Measurements from ENCODE around the gene RYR3. TPM values are rescaled to one million over a fixed set of nuclear protein-coding genes. Genes with fewer than 3 reads are reported as not detected.

Gene RYR3
- total RNA-seq, 1 experiment from 2014 or later: not detected

DNA sequence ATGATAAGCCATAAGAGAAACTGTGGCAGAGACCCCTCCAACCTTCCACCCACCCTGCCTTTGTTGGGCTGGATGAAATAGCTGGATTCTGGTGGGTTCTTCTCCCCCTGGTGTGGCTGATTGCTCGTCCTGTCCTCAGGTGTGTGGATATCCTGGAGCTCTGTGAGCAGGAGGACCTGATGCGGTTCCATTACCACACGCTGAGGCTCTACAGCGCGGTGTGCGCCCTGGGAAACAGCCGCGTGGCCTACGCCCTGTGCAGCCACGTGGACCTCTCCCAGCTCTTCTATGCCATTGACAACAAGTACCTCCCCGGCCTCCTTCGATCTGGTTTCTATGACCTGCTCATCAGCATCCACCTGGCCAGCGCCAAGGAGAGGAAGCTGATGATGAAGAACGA, 351.2 kb downstream of the RYR3 start:
- Histone ChIP-seq H3K27me3 (ENCODE audit: low read length) (peaks cover 85% of the 10 kb centered on the region), H3K9me2 (replicated peaks; ENCODE audit: low read length) (no peaks in the 10 kb centered on the region), H3K79me2 (ENCODE audit: low read length) (no peaks in the 10 kb centered on the region), H3K9ac (ENCODE audit: low read length) (no peak overlapping the region), H3K4me2 (ENCODE audit: low read length) (no peak overlapping the region), H3K4me1 (ENCODE audit: insufficient read depth, low read length) (no peaks in the 10 kb centered on the region), H3K9me3 (ENCODE audit: low read length) (no peaks in the 10 kb centered on the region), H2AFZ (ENCODE audit: low read length) (no peak overlapping the region), H4K20me1 (ENCODE audit: low read length) (no peaks in the 10 kb centered on the region), H3F3A (ENCODE audit: low read length, unreplicated experiment) (no peaks in the 10 kb centered on the region), H3K27ac (ENCODE audit: low read length) (no peak overlapping the region), H3K36me3 (ENCODE audit: low read depth, low read length) (no peaks in the 10 kb centered on the region), H3K4me3 (ENCODE audit: low read length) (no peak overlapping the region)
- POLR2A ChIA-PET (ENCODE audit: unreplicated experiment): no interaction called here
- ATAC-seq (no peak), DNase-seq (no peak)
- intact Hi-C loops (cut with micrococcal nuclease): no loop called here
- TF ChIP-seq EZH2 (IDR thresholded peaks at IDR 0.05; ENCODE audit: low read length, unreplicated experiment) (no peak), EZH2phosphoT487 (IDR thresholded peaks at IDR 0.05; ENCODE audit: borderline replicate concordance, low read length) (no peak)
- TF ChIP-seq, protein P1, sequence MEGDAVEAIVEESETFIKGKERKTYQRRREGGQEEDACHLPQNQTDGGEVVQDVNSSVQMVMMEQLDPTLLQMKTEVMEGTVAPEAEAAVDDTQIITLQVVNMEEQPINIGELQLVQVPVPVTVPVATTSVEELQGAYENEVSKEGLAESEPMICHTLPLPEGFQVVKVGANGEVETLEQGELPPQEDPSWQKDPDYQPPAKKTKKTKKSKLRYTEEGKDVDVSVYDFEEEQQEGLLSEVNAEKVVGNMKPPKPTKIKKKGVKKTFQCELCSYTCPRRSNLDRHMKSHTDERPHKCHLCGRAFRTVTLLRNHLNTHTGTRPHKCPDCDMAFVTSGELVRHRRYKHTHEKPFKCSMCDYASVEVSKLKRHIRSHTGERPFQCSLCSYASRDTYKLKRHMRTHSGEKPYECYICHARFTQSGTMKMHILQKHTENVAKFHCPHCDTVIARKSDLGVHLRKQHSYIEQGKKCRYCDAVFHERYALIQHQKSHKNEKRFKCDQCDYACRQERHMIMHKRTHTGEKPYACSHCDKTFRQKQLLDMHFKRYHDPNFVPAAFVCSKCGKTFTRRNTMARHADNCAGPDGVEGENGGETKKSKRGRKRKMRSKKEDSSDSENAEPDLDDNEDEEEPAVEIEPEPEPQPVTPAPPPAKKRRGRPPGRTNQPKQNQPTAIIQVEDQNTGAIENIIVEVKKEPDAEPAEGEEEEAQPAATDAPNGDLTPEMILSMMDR (conservative IDR thresholded peaks at IDR 0.05; ENCODE audit: low read depth, low read length): no peak
- CTCF ChIA-PET: no interaction called here
- no TSS peak for BruUV-seq (replicated peaks)

DNA sequence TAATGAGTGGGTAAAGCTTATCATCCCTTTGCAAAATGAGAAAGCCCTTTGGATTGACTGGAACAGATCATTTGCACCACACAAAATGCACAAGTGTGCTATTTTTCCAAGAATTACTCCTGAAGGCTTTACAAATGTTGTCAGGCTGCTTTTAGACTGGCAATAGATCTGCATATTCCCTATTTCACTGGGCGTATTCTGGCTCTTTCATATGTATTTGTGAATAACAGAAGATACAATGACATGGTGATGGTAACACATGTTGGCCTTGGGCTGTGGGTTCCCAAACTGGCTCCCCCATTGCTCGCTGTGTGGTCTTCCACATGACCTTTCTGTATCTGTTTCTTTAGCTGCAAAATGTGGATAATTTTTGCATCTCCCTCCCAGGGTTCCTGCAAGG, 354.2 kb downstream of the RYR3 start:
- POLR2A ChIA-PET (ENCODE audit: unreplicated experiment): no interaction called here
- intact Hi-C loops (cut with micrococcal nuclease): no loop called here
- H3K9ac ChIP-seq (ENCODE audit: low read length): no peak overlapping the region
- no peak overlapping the region for H3K4me2 ChIP-seq (ENCODE audit: low read length)
- BruUV-seq (replicated peaks): no TSS peak
- H3K9me3 ChIP-seq (ENCODE audit: low read length): no peaks in the 10 kb centered on the region
- H2AFZ ChIP-seq (ENCODE audit: low read length): no peak overlapping the region
- H3K4me3 ChIP-seq (ENCODE audit: low read length): no peak overlapping the region
- DNase-seq (no peak), ATAC-seq (no peak)
- no peaks in the 10 kb centered on the region for H3K36me3 ChIP-seq (ENCODE audit: low read depth, low read length)
- no peaks in the 10 kb centered on the region for H4K20me1 ChIP-seq (ENCODE audit: low read length)
- TF ChIP-seq EZH2 (IDR thresholded peaks at IDR 0.05; ENCODE audit: low read length, unreplicated experiment): no peak
- no peak for TF ChIP-seq EZH2phosphoT487 (IDR thresholded peaks at IDR 0.05; ENCODE audit: borderline replicate concordance, low read length)
- TF ChIP-seq, protein P1 (conservative IDR thresholded peaks at IDR 0.05; ENCODE audit: low read depth, low read length): no peak
- H3K79me2 ChIP-seq (ENCODE audit: low read length): no peaks in the 10 kb centered on the region
- H3K27me3 ChIP-seq (ENCODE audit: low read length): peaks cover 72% of the 10 kb centered on the region
- no peaks in the 10 kb centered on the region for H3F3A ChIP-seq (ENCODE audit: low read length, unreplicated experiment)
- H3K27ac ChIP-seq (ENCODE audit: low read length): no peak overlapping the region
- no peaks in the 10 kb centered on the region for H3K9me2 ChIP-seq (replicated peaks; ENCODE audit: low read length)
- H3K4me1 ChIP-seq (ENCODE audit: insufficient read depth, low read length): no peaks in the 10 kb centered on the region
- CTCF ChIA-PET: no interaction called here

DNA sequence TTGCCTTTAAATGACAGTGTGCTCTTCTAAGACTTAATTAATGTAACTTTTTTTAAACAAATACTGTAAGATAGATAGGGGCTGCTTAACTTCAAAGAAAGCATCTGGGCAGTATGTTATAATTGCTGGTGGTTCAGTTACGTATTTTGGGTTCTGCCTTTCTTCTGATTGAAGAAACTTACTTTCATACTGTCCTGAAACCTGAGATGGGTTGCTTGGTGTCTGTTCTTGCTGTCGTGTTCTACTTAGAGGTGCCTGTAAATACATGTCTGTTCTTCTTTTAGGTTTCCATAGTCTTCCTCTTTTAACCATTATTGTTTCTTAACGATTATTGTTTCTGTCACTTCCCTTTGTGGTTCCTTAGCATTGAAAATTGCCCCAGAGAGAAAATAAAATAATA, 359.8 kb downstream of the RYR3 start:
- Histone ChIP-seq H4K20me1 (ENCODE audit: low read length) (no peaks in the 10 kb centered on the region), H3K27ac (ENCODE audit: low read length) (no peak overlapping the region), H3K4me2 (ENCODE audit: low read length) (no peak overlapping the region), H3K79me2 (ENCODE audit: low read length) (no peaks in the 10 kb centered on the region), H3K9me3 (ENCODE audit: low read length) (no peaks in the 10 kb centered on the region), H3K4me1 (ENCODE audit: insufficient read depth, low read length) (no peaks in the 10 kb centered on the region), H3F3A (ENCODE audit: low read length, unreplicated experiment) (no peaks in the 10 kb centered on the region), H3K36me3 (ENCODE audit: low read depth, low read length) (no peaks in the 10 kb centered on the region; the same call in 1 of the 2 replicates), H3K9me2 (replicated peaks; ENCODE audit: low read length) (no peaks in the 10 kb centered on the region), H2AFZ (ENCODE audit: low read length) (no peak overlapping the region), H3K27me3 (ENCODE audit: low read length) (peaks cover 67% of the 10 kb centered on the region), H3K9ac (ENCODE audit: low read length) (no peak overlapping the region), H3K4me3 (ENCODE audit: low read length) (no peak overlapping the region)
- no TSS peak for BruUV-seq (replicated peaks)
- intact Hi-C loops (cut with micrococcal nuclease): no loop called here
- TF ChIP-seq, protein P1 (conservative IDR thresholded peaks at IDR 0.05; ENCODE audit: low read depth, low read length): no peak
- TF ChIP-seq EZH2phosphoT487 (IDR thresholded peaks at IDR 0.05; ENCODE audit: borderline replicate concordance, low read length) (no peak), EZH2 (IDR thresholded peaks at IDR 0.05; ENCODE audit: low read length, unreplicated experiment) (no peak)
- DNase-seq: no peak
- ChIA-PET CTCF (interaction anchor here (0.6 kb wide), 1 partner anchor 59 kb away, joined by 3 read pairs; no protein-coding TSS in a partner anchor), POLR2A (ENCODE audit: unreplicated experiment) (no interaction called here)
- no peak for ATAC-seq
